HG03378 (cell line): ENCODE measurements around the gene CEP112.

Source experiments
- ATAC-seq: cut with Tn5 transposase; IDR thresholded peaks from one replicate; pipeline ENCODE4 v1.9.1; 2021; ENCODE audit warnings: mild to moderate bottlenecking, moderate library complexity; ENCODE audit not compliant: unreplicated experiment

CEP112 gene

DNA sequence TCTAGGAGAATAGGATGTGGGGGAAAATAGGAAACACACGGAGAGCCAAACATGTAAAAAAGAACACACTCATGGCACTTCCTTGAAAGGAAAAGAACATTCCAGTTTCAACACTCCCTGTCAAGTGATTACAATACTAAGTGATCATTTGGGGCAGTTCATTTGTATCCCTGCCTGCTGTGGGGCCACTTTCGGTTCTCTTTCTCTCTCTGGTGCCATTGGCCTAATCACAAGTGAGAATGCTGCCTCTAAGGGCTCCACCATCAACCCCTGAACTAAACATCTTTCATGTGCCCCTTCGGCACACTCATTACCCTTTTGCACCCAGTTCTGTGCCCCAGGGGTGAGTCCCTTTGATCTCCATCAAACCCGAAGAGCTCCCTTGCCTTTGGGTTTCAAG, 197.3 kb downstream of the CEP112 start:
- ATAC-seq: no peak

- ATAC-seq: no peak
Measured at GRCh38 chr17:65994114-65994513, 197.8 kb downstream of the CEP112 start.

DNA sequence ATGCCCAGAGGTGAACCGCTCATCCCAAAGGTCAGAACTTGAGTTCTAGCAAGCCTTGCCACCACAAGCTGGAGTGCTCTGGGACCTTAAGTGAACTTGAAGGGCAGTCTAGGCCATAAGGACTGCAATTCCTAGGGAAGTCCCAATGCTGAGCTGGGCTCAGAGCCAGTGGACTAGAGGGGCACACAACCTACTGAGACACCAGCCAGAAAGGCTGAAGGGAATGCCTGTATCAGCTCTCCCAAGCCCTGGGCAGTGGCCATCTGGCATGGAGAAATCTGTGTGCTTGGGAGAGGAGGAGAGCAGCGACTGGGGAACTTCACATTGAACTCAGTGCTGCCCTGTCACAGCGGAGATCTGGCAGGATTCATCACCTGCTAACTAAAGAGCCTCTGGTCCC, 201.3 kb downstream of the CEP112 start:
- no peak for ATAC-seq

- no peak for ATAC-seq
Measured at GRCh38 chr17:65988451-65988850, 203.5 kb downstream of the CEP112 start.

GRCh38 chr17:65987988-65988387, 203.9 kb downstream of the CEP112 start:
- ATAC-seq: no peak

DNA sequence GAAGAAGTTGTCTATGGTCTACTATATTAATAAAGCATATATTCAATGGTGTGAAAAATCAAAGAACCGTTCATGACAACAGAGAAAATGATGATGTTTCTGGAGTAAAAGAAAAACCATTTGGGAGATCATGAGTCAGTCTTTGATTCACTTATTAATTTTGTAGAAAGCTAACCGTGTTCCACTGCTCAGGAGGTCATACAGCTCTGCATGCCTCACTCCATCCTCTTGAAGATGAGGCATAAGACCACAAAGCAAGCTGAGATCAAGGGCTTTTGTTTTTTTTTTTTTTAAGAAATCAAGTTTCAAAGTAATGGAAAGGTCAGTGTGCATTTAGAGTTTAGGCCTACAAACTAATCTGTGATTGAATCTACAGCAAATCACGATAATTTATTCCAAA, 206.4 kb downstream of the CEP112 start:
- no peak for ATAC-seq

DNA sequence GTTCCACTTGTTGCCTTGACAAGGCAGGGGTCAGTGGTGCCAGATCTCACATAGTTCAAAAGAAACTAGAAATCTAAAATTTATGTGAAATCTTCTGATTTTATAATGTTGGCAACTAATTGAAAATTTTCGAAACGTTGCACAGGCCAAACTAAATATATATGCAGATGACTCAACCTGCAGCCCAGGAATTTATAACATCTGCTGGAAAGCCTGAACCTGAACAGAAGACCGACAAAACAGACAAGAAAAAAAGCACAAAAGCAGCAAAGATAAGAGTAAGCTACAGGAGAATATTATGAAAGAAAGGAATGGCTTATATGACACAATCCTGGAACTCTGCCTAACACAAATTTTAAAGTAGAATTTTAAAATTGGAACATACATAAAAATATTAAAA, 207.6 kb downstream of the CEP112 start:
- ATAC-seq: no peak

- no peak for ATAC-seq
Measured at GRCh38 chr17:65978871-65979270, 213.1 kb downstream of the CEP112 start.

GRCh38 chr17:65977041-65977440, 214.9 kb downstream of the CEP112 start:
- no peak for ATAC-seq

- no peak for ATAC-seq
Measured at GRCh38 chr17:65975878-65976277, 216.1 kb downstream of the CEP112 start.

DNA sequence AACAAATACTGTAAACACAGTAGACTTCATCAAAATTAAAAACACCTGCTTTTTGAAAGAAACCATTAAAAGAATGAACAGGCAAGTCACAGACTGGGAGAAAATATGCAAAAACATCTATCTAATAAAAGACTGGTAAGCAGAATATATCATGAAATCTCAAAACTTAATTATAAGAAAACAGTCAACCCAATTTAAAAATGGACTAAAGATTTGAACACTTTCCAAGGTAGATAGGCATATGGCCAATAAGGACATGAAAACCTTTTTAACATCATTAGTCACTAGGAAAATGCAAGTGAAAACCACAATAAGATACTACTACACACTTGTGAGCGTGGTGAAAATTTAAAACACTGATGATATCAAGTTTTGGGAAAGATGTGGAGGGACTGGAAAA, 218.7 kb downstream of the CEP112 start:
- no peak for ATAC-seq

DNA sequence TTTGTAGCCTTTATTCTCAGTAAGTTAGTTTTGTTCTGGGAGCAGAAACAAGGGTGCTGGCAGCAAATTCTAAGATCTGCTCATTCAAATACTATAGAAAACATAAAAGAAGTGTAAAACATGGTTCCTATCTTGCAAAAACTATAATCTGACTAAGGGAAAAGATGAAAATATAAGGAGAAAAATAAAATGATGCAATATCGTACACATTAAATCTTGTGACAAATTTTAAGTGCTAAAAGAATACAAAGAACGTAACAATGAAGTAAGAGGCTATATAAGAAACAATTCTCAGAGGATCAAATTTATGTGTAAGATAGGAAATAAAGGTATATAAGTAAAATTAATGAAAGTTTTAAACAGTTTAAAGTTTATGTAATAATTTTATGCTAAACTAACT, 224.6 kb downstream of the CEP112 start:
- no peak for ATAC-seq

DNA sequence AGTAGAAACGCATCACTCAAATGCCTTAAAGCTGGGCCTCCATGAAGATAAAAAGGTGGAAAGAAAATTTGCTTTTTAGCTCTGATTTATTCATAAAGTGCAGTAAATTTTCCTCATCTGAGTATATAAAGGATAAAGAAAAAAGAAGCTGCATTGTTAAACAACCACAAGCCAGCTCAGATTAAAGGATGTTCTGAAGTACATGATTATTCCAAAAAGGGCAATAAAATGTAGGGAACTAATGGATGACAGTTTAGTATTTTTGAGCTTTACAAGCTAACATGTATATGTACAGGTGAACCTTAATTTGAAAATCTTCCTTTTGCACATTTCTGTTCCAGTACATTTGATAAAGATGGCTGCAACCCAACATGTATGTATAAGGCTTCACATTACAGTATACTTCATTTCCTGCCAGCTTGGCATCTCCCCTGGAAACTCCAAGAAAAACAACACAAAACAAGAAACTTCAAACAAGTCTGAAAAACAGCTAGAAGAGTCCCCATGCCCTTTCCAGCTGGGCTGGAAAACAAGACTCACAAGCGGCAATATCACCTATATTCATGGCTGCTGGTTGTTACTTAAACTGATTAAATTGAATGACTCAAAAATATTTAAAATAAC, 225.7 kb downstream of the CEP112 start:
- no peak for ATAC-seq

DNA sequence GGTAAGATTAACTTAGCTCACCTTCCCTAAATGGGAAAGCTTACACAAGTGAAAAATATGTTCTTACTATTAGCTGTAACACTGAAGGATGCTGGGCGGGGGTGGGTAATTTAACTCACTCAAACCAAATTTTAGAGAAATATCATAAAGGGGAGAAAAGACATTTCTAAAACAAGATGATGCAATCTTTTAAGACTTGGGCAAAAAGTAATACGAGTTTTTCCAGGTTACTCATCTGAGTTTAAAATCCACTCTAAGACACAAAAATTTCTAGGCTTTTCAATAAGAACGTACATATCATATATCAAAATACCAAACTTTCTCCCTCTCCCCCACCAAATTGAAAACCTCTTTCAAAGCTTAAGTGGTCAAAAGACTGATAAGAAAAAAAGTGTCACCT, 228.8 kb downstream of the CEP112 start:
- ATAC-seq: no peak

- ATAC-seq: no peak
Measured at GRCh38 chr17:65959630-65960029, 232.3 kb downstream of the CEP112 start.

DNA sequence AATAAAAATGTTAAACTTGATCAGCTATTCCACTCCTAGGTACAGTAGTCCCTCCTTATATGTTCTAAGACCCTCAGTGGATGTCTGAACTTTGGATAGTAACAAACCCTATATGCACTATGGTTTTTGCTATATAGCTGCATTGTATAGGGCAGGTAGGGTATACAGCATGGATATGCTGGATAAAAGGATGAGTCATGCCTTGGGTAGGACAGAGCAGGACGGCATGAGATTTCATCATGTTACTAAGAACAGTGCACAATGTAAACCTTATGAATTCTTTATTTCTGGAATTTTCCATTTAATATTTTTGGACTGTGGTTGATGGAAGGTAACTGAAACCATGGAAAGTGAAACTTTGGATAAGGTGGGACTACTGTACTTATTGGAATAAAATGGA, 235.1 kb downstream of the CEP112 start:
- no peak for ATAC-seq

GRCh38 chr17:65954148-65954449, 237.8 kb downstream of the CEP112 start:
- ATAC-seq: no peak

- ATAC-seq: no peak
Measured at GRCh38 chr17:65953316-65954147, 238.4 kb downstream of the CEP112 start.

GRCh38 chr17:65952586-65952985, 239.3 kb downstream of the CEP112 start:
- ATAC-seq: no peak

GRCh38 chr17:65952015-65952414, 239.9 kb downstream of the CEP112 start:
- no peak for ATAC-seq

DNA sequence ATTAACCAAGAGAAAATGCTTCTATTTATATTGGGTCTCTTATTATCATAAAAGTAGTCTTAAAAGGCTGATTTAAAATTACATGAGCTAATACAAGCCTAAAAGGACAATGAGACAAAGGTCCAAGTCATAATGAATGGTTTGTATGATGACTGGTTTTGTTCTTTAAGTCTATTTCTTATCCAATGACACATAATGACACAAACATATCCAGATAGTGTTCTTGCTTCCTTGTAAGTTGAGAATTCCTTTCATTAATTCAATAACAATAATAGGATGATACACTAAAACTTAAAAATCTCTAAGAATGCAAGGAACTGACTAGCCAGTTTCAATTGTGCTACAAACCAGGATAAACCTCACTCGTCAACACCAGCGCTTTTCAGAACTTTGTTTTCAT, 244.1 kb downstream of the CEP112 start:
- no peak for ATAC-seq

DNA sequence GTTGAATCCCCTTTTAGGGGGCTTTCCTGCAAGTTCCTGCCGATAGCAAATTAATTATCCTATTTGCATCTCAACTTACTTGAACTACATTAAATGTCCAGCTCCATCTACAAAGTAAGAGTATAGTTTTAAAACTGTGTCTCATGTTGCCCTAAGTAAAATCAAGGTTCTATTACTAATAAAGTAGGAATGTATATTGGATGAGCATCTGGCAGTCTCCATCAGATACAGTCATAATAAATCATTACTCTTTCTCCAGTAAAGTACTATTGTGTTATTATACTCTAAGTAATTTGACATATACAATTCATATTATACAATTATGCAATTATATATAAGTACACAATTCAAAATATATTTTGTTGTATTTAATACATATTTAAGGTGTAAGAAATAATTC, 249.3 kb downstream of the CEP112 start:
- ATAC-seq: no peak
